ENCODE measurements around the gene VENTX. TPM values are rescaled to one million over a fixed set of nuclear protein-coding genes. Genes with fewer than 3 reads are reported as not detected.
"Not testable (repeated sequence)": the region's sequence is repeated elsewhere in the genome, so short reads cannot be mapped to it uniquely, and the experiment has no call there.

Gene VENTX
- total RNA-seq, 1 experiment from 2014 or later, result not detected

- DNase-seq (ENCODE audit: low spot score), result peak; percentile 64
- in situ Hi-C loops (cut with HindIII; ENCODE audit: low sequenced_read_pairs), result no loop called here
These were observed 24.7 kb upstream of the VENTX start for GRCh38 chr10:133212853-133213494.

GRCh38 chr10:133213641-133214467 lies 23.8 kb upstream of the VENTX start:
- DNase-seq (ENCODE audit: low spot score), result no peak
- in situ Hi-C loops (cut with HindIII; ENCODE audit: low sequenced_read_pairs), result no loop called here

GRCh38 chr10:133214468-133215410 lies 22.9 kb upstream of the VENTX start:
- in situ Hi-C loops (cut with HindIII; ENCODE audit: low sequenced_read_pairs), result no loop called here
- DNase-seq (ENCODE audit: low spot score), result no peak

- DNase-seq (ENCODE audit: low spot score), result no peak
- in situ Hi-C loops (cut with HindIII; ENCODE audit: low sequenced_read_pairs), result no loop called here
These were observed 22.1 kb upstream of the VENTX start for GRCh38 chr10:133215586-133215985.

GRCh38 chr10:133216776-133217175 lies 20.9 kb upstream of the VENTX start:
- in situ Hi-C loops (cut with HindIII; ENCODE audit: low sequenced_read_pairs), result no loop called here
- no peak for DNase-seq (ENCODE audit: low spot score)

GRCh38 chr10:133217800-133218589 lies 19.7 kb upstream of the VENTX start:
- in situ Hi-C loops (cut with HindIII; ENCODE audit: low sequenced_read_pairs), result no loop called here
- DNase-seq (ENCODE audit: low spot score), result no peak

GRCh38 chr10:133218891-133219290 lies 18.8 kb upstream of the VENTX start:
- DNase-seq (ENCODE audit: low spot score), result no peak
- in situ Hi-C loops (cut with HindIII; ENCODE audit: low sequenced_read_pairs), result no loop called here

GRCh38 chr10:133219782-133220181 lies 17.9 kb upstream of the VENTX start:
- no peak for DNase-seq (ENCODE audit: low spot score)
- in situ Hi-C loops (cut with HindIII; ENCODE audit: low sequenced_read_pairs), result no loop called here

GRCh38 chr10:133221331-133221730 lies 16.3 kb upstream of the VENTX start:
- DNase-seq (ENCODE audit: low spot score), result no peak
- in situ Hi-C loops (cut with HindIII; ENCODE audit: low sequenced_read_pairs), result no loop called here

GRCh38 chr10:133221756-133222155 lies 15.9 kb upstream of the VENTX start:
- in situ Hi-C loops (cut with HindIII; ENCODE audit: low sequenced_read_pairs); DNase-seq (ENCODE audit: low spot score): not testable (repeated sequence)

- in situ Hi-C loops (cut with HindIII; ENCODE audit: low sequenced_read_pairs), result no loop called here
These were observed 13.6 kb upstream of the VENTX start for GRCh38 chr10:133224076-133224475.

GRCh38 chr10:133224756-133225372 lies 12.8 kb upstream of the VENTX start:
- no peak for DNase-seq (ENCODE audit: low spot score)
- in situ Hi-C loops (cut with HindIII; ENCODE audit: low sequenced_read_pairs), result no loop called here

More at GRCh38 chr10:133224076-133224475, 13.6 kb upstream of the VENTX start:
- no peak for DNase-seq (ENCODE audit: low spot score)

GRCh38 chr10:133225707-133226191 lies 11.9 kb upstream of the VENTX start:
- no peak for DNase-seq (ENCODE audit: low spot score)
- in situ Hi-C loops (cut with HindIII; ENCODE audit: low sequenced_read_pairs), result no loop called here

- in situ Hi-C loops (cut with HindIII; ENCODE audit: low sequenced_read_pairs), result no loop called here
- DNase-seq (ENCODE audit: low spot score), result no peak
These were observed 11.3 kb upstream of the VENTX start for GRCh38 chr10:133226251-133226808.

- in situ Hi-C loops (cut with HindIII; ENCODE audit: low sequenced_read_pairs), result no loop called here
- no peak for DNase-seq (ENCODE audit: low spot score)
These were observed 10.4 kb upstream of the VENTX start for GRCh38 chr10:133227256-133227655.

GRCh38 chr10:133229265-133230043 lies 8.2 kb upstream of the VENTX start:
- in situ Hi-C loops (cut with HindIII; ENCODE audit: low sequenced_read_pairs), result no loop called here

GRCh38 chr10:133230044-133230361 lies 7.7 kb upstream of the VENTX start, which contains the start of gene UTF1:
TSS of gene UTF1 (plus strand) at chr10:133230217. CDS start at chr10:133230289, 72 bp downstream.
- no peak for DNase-seq (ENCODE audit: low spot score)
- in situ Hi-C loops (cut with HindIII; ENCODE audit: low sequenced_read_pairs), result no loop called here

More at GRCh38 chr10:133229265-133230043, 8.2 kb upstream of the VENTX start:
- DNase-seq (ENCODE audit: low spot score), result no peak
